HG03460 (cell line): Measurements from ENCODE around the gene MTMR2.
"Not testable (repeated sequence)": the region's sequence is repeated elsewhere in the genome, so short reads cannot be mapped to it uniquely, and the experiment has no call there.

Experiments used
- ATAC-seq: cut with Tn5 transposase; IDR thresholded peaks from one replicate; pipeline ENCODE4 v1.9.1; 2021; ENCODE audit not compliant: unreplicated experiment

The MTMR2 gene

DNA sequence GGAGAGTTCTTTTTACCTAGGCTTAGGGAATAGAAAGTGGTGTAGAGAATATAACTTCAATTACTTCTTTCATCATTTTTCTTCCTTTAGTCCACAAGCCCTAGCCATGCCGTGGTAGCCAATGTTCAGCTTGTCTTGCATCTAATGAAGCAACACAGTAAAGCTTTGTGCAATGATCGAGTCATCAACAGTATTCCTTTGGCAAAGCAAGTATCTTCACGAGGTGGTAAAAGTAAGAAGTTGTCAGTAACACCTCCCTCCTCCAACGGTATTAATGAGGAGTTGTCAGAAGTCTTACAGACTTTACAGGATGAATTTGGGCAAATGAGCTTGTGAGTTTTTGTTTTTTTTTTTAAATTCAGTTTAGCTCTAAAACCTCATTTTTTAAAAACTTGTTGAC lies 96.2 kb downstream of the MTMR2 start:
- no peak for ATAC-seq

DNA sequence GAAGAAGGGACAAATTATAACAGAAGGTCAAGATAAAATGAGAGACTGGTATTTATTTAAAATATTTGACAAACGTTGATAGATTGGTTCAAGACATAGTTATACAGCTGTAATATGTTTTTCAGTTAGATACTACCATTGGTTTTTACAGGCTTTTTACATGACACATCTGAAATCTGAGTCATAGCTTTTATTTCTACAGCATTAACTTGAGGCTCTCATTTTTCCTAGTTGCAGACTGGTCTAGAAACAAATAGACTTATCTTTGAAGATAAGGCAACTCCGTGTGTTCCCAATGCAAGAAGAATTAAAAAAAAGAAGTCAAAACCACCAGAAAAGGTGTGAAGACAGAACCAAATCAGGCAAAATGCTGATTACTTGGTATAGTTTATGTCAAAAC lies 102.3 kb downstream of the MTMR2 start:
- ATAC-seq, result no peak

DNA sequence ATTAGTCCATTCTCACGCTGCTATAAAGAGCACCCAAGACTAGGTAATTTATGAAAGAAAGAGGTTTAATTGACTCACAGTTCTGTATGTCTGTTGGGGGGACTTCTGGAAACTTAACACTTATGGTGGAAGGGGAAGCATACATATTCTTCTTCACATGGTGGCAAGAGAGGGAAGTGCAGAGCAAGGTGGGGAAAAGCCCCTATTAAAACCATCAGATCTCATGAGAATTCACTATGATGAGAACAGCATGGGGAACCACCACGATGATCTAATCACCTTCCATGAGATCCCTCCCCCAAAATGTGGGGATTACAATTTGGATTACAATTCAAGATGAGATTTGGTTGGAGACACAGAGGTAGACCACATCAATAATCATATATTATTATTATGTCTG lies 107.9 kb downstream of the MTMR2 start:
- ATAC-seq, result no peak

DNA sequence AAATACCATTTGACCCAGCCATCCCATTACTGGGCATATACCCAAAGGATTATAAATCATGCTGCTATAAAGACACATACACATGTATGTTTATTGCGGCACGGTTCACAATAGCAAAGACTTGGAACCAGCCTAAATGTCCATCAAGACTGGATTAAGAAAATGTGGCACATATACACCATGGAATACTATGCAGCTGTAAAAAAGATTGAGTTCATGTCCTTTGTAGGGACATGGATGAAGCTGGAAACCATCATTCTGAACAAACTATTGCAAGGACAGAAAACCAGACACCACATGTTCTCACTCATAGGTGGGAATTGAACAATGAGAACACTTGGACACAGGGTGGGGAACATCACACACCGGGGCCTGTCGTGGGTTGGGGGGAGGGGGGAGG lies 112.9 kb downstream of the MTMR2 start:
- ATAC-seq, result not testable (repeated sequence)

DNA sequence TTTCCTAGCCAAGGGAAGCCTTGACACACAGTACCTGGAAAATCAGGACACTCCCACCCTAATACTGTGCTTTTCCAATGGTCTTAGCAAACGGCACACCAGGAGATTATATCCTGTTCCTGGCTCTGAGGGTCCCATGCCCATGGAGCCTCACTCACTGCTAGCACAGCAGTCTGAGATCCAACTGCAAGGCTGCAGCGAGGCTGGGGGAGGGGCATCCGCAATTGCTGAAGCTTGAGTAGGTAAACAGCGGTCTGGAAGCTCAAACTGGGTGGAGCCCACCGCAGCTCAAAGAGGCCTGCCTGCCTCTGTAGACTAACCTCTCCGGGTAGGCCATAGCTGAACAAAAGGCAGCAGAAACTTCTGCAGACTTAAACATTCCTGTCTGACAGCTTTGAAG lies 117.4 kb downstream of the MTMR2 start:
- ATAC-seq, result not testable (repeated sequence)

DNA sequence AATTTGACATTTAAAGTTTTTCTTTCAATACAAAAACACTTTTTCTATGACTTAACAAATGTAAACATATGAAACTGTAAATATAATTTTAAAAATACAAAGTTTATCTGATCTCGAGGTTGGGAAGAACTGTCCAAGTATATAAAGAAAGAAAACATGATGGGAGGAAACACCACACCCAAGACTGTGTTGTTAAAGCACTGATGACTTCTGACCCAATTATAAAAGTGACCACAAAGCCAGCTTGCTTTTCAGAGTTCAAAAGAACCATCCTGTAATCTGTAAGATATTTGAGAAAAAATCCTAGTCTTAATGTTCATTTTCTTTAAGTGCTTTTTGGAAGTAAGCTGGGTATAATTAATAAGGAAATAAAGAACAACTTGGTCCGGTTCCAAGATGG lies 118.0 kb downstream of the MTMR2 start:
- no peak for ATAC-seq

DNA sequence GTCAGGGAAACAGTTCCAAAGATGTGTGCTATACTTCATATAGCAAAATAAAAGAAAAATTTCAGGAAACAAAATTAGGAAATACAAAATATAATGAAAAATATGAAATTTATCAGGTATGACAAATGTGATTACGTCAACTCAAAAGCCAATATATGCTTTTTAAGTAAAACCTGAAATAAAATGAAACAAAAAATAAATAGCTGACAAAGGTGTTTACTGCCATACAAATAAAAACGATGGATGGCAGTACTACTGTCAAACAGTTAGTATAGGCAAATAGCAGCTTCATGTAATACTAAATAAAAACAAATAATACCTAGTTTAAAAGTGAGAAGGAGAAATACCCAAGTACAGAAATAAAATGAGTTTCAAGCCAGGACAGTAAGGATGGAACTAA lies 119.9 kb downstream of the MTMR2 start:
- no peak for ATAC-seq

DNA sequence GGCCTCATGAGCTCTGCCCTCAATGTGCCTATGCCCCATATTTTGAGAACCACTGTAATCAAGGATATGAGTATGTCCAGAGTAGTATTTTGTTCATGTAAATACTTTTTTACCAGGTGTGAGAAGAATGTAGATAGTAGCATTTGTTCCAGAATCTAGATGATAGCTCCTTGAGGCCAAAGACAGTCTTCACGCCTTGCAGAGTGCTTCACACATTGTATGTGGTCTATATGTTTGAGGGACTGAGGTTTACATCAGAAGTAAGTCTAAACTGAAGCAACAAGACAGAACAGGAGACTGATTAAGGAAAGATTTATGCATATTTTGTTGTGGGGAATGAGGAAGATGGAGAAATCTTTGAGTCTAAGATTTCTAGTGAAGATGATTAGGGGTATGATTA lies 121.1 kb downstream of the MTMR2 start:
- no peak for ATAC-seq

DNA sequence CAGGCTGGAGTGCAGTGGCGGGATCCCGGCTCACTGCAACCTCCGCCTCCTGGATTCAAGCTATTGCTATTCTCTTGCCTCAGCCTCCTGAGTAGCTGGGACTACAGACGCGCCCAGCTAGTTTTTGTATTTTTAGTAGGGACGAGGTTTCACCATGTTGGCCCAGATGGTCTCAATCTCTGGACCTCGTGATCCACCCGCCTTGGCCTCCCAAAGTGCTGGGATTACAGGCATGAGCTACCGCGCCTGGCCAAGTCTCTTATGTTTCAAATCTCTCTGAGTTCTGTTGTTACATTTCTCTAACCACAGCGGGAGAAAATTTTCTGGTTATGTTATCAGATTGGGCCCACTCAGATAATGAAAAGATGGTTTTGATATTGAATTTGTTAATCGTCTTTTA lies 123.5 kb downstream of the MTMR2 start:
- no peak for ATAC-seq

DNA sequence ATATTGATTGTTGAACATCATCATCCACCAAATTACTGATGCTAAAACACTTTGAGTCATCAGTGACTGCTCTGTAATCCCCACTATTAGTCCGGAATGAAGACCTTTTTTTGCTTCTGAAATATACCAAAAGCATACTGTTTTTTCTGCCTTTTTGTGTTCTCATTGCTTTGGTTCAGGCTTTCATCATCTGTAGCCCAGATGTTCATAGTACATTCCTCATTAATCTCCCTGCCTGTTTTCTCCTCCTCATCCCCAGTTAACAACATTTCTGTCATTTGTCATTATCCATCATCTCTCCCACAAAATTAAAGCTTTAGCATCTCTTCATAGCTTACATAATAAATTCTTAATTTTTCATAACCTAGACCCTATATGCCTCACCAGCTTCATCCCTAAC lies 124.4 kb downstream of the MTMR2 start:
- no peak for ATAC-seq

DNA sequence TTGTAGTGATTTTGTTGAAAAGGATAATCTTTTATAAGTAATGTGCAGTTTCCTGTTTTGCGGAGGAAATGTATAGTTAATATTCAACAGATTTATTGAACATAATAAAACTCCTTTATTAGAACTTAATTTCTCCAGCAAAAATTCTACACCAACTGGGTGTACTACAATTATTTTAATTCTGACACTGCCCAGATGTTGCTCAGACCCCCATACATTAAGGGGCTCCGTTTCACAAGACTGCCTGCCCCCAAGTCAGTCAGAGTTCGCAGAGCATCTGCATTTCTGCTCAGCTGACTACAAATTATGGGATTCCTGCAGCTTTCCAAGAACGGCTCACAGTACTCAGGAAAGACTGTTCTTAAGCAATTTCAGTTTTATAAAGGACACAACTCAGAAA lies 127.4 kb downstream of the MTMR2 start:
- ATAC-seq, result no peak

DNA sequence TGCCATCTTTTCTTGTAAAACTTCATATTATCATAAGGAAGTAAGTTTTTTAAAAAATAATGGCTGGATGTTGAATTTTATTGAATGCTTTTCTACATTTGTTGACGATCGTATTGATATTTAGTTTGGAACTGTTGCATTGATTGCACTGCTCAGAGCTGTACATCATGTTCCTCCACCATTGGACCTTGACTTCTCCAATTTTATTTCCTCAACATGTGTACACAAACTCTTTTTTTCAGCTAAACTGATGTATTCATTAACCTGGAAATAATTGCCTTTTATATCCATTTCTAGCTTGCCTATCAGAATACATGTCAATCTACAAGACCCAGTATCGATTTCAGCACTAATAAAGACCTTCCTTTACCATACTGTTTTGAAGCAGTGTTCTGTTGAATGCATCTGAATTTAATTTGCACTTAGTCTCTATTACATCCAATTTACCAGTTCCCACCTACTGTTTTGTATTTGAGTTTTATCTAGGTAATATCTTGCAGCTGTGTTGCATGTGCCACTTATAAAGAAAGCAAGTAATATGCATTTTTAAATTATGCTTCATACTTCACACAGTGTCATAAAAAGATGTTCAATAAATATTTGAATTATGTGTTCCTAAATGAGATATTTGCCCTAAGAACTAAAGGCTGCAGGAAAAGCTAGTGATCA lies 128.1 kb downstream of the MTMR2 start:
- no peak for ATAC-seq

DNA sequence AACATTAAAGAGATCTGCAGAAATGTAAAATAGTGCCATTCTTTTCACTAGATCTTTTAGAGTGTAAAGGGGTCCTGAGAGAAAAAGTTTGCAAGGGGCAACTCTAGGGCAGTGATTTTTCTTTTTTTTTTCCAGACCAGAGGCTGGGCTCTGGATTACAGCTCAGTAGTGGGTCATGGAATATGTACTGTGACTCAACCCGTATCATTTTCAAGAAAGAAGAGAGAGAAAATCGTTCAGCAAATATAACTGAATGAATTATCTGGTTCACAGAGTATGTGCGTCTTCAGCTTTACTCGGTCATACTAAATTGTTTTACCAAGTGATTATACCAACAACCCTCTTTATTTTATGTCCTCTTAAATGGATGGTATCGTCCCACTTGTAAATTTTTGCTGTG lies 129.8 kb downstream of the MTMR2 start:
- no peak for ATAC-seq

DNA sequence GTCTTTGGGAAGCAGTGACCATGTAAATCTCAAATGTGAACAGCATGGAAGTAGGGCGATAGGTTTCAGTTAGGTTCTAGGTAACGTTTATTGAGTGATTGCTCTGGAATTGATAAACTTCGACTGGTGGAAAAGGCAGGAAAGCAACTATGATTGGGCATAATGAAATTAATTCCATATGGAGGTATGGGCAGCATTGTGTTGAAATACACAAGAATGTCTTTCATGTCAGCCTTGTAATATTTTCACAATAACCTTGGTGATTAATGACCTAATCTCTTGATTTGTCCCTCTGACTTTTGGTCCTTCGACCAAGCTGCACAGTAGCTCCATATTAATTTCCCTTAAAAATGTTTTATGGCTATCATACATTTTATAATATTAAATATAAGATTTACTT lies 130.8 kb downstream of the MTMR2 start:
- no peak for ATAC-seq

DNA sequence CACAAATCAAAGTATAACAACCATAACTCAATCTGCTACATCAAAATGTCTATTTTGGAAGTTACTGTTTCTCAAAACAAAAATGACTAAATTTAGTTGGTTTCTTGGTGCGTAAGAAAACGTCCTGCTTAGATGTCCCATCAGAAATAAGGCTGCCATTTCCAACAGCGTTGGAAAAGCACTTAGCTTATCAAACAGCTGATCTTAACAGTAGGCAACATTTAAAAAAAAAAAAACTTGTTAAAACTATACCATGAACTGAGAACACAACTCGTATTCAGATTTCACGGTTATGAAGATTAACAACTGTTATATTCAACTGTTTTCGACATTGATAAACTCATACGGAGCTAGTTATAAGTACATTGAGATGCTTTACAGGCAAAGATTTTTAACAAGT lies 131.2 kb downstream of the MTMR2 start:
- ATAC-seq, result no peak

DNA sequence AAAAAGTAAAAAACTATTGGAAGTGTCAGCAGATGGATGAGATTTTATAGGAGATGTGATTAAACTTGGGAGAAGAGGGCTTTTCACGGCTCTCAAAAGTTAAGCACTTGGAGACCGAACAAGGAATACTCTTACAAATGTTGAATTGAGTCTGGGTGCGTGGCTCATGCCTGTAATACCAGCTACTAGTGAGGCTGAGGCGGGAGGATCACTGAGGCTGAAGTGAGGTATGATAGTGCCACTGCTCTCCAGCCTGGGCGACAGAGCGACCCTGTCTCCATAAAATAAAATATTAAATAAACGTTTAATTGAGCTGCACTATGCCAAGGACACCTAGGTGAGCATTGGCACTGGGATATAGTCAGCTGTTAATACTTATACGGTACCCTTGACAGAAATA lies 131.7 kb downstream of the MTMR2 start:
- no peak for ATAC-seq

DNA sequence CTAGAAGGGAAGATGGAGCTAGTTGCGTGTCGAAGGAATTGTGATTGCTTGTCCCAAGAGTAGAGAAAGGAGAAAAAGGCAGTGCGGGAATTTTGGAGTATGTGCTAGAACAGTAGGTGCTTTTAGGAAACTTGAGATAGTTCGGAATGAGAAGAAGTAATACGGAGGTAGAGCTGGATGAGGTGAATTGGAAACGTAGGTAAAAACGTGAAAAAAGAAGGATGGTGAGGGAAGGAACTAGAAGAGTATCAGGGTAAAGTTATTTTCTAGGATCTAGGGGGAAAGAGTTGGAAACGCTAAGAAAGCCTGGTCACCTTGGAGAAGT lies 132.2 kb downstream of the MTMR2 start:
- ATAC-seq, result no peak

DNA sequence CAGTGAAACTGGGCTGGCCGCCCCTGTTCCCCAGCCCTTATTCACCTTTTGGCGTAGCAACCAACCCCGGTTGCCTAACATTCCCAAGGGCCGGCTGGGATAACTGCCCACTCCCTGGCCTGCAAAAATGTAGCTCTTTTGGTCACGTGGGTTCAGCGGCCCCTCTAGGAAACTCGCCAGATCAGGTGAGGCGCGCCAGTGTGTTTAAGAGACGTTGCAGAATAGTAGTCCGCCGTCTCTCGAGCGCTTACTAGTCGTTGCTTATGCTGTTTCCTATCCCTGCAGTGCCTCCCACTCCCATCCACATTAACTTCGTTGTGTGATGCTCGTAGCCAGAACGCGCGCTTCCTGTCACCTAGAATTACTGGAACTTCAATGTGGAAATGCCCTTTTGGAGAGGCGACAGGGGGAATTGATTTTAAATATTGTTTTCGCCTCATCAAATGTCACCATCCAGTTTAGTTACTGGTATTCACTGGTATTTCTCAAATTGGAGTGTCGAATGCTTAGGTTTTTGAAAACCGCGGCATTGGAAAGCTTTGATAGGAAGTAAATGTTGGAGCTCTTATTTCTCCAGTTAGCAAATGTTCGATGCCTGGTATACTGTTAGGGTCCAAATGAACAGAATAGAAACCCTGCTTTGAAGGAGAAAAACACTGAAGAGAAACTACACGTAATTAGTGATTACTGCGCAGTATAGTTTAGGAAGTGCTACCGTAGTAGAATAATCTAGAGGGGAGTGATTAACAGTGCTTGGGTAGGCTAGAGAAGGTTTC lies 132.8 kb downstream of the MTMR2 start:
- ATAC-seq, result peak; percentile 12

DNA sequence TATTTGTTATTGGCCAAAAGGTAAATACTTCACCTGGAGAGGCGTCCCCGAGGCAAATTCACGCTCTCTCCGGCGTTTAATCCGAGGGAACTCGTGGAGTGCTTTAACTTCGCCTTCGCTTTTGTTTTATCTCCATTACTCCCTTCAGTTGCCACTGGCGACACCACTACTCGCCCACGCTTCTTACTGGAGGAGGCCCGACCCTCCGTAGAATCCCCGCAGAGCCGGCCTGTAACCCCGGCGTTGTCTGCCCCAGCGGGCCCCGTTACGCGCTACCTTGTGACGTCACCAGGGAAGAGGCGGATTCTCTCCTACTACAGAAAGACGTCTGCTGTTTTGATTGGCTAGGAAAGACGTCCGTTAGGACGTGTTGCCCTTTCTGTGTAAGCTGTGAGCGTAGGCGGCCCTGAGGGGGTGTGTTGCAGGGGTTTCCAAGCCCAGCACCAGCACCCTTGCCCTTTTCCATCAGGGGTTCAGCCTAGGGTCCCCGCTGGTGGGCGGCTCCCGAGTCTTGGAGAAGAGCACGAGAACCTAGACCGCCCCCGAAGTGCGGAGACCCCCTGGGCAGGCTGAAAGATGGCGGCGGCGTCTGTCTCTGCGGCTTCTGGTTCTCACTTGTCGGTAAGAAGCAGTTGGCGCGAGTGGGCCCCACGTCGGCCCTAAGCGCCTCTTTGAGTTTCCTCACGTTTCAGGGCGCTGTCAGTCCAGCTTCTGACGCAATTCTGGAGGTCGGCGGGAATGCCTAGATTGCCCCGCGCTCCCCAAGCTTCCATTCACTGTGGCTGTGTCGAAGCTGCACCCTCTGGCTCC lies 133.6 kb downstream of the MTMR2 start, which contains the start of gene CEP57:
Gene CEP57 (plus strand): TSS at position 376 of the 810 bp plus-strand sequence. CDS start 201 bp downstream, at position 577.
- ATAC-seq, result peak; percentile 69

DNA sequence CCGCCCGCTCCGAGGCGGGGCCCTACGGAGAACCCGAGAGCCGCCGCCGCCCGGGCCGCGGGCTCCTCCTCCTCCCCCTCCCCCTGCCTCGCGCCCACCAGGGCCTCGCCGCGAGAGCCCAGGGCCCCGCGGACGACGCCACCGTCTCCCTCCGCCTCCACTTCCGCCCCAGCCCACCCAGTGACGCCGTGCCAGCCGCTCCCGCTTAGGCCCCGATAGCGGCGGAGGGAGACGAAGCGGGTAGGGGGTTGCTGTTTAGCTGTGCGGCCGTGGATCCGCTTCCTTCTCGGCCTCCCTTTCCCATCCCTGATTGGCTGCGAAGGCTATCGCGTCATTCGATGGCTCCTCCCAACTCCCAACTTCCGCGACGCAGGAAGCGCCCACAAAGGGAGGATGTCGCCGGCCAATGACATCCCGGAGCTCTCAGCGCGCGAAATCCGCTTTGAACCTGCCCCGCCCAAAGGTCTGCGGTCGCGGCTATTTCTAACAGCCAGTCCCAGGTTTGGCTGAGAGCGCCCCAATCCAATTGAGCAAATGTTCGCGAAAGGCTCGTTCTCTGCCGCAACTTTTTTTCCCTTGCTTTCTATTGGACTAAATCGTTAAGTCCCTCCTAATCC lies 134.3 kb downstream of the MTMR2 start, which contains the start of gene FAM76B:
Gene FAM76B (minus strand): TSS at position 277 of the 617 bp plus-strand sequence. CDS start 304 bp downstream, outside the sequence.
- ATAC-seq, result peak; percentile 72

DNA sequence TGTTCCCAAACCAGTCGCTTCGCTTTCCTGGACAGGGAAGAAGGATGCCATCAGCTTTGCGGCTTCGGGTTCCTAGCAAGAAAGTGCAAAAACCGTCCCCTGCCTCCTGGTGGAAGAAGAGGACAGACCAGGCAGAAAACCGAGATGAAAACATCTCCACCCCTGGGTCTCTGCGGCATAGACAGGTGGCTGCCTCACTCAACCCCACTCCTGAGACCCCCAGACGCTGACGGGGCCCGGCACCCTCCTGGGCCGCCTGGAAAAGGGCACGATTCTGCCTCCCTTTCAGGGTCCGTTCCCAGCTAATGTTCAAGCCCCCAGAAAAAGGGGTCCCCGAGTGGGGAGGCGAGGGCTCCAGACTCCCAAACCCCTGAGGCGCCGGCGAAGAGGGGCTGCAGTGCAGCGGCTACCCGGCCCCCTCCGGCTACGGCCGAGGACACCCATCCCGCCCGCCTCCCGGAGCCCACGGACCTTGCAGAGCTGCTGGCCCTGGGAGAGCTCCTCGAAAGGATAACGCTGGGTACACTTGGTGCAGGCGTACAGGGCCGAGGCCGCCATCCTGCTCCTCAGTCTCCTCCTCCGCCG lies 134.9 kb downstream of the MTMR2 start:
- no peak for ATAC-seq
